ENCODE data around the gene CPTP.

GRCh38 chr1:1374589-1374928 lies 50.0 kb downstream of the CPTP start:
- TF ChIP-seq MYC (IDR thresholded peaks at IDR 0.05; ENCODE audit: insufficient read depth, insufficient read length, insufficient replicate concordance, low read length, severe bottlenecking), result no peak
- no peak for TF ChIP-seq CTCF (IDR thresholded peaks at IDR 0.05 in 2 of 3, conservative IDR thresholded peaks at IDR 0.05 in 1 of 3; ENCODE audit: control insufficient read depth in 2 of 3, extremely low read depth in 1 of 3, insufficient read depth in 1 of 3, low read depth in 3 of 3, low read length in 3 of 3)

Data from GM12878 (cell line).